Measurements from ENCODE around the gene FBXO44.

The FBXO44 gene

GRCh38 chr1:11691302-11691914 is 36.7 kb downstream of the FBXO44 start, which contains the start of gene DRAXIN:
Gene DRAXIN (plus strand): TSS chr1:11691710. CDS start chr1:11706259, 14,549 bp downstream.
- peak in 3 of 4 experiments; percentile 13 to 48 (median 36) for DNase-seq

- DNase-seq = peak in 1 of 4 experiments; percentile 30
These were observed 37.4 kb downstream of the FBXO44 start for GRCh38 chr1:11691928-11692711.

GRCh38 chr1:11693024-11693590 is 38.4 kb downstream of the FBXO44 start:
- DNase-seq = peak; percentile 79 to 91 (median 84)

- DNase-seq = no peak
These were observed 39.2 kb downstream of the FBXO44 start for GRCh38 chr1:11693917-11694316.

- DNase-seq = no peak
These were observed 41.2 kb downstream of the FBXO44 start for GRCh38 chr1:11695861-11696260.

GRCh38 chr1:11697188-11697892 is 42.7 kb downstream of the FBXO44 start:
- DNase-seq = no peak

- no peak for DNase-seq
These were observed 43.2 kb downstream of the FBXO44 start for GRCh38 chr1:11697893-11698210.

- no peak for DNase-seq
These were observed 46.2 kb downstream of the FBXO44 start for GRCh38 chr1:11700601-11701467.

- no peak for DNase-seq
These were observed 46.9 kb downstream of the FBXO44 start for GRCh38 chr1:11701551-11701961.

GRCh38 chr1:11701981-11702803 is 47.5 kb downstream of the FBXO44 start:
- DNase-seq = no peak

- peak in 3 of 4 experiments; percentile 21 to 46 (median 35) for DNase-seq
These were observed 48.9 kb downstream of the FBXO44 start for GRCh38 chr1:11703357-11704193.

GRCh38 chr1:11704194-11704529 is 49.5 kb downstream of the FBXO44 start:
- DNase-seq = no peak

- no peak for DNase-seq
These were observed 50.2 kb downstream of the FBXO44 start for GRCh38 chr1:11704691-11705475.

- no peak for DNase-seq
These were observed 50.9 kb downstream of the FBXO44 start for GRCh38 chr1:11705596-11705995.

GRCh38 chr1:11706292-11706691 is 51.6 kb downstream of the FBXO44 start:
- DNase-seq = no peak

GRCh38 chr1:11707621-11708276 is 53.1 kb downstream of the FBXO44 start:
- peak; percentile 27 to 64 (median 46) for DNase-seq

GRCh38 chr1:11708554-11709350 is 54.1 kb downstream of the FBXO44 start:
- peak; percentile 76 to 91 (median 84) for DNase-seq

- no peak for DNase-seq
These were observed 56.8 kb downstream of the FBXO44 start for GRCh38 chr1:11711490-11711889.

Data from suppressor macrophage (primary cell).